HEK293T (cell line): ENCODE results near the gene NT5C3B.

ENCODE experiments used
- ARNT ChIP-seq: fragments of 450-650 bp; IDR thresholded peaks from 2 replicates; pipeline ENCODE4 v1.6.1; 2017; ENCODE audit warnings: mild to moderate bottlenecking
- BHLHE40 ChIP-seq: fragments of 450-650 bp; IDR thresholded peaks from 2 replicates; pipeline ENCODE4 v1.6.1; 2016; ENCODE audit warnings: mild to moderate bottlenecking, moderate library complexity, borderline replicate concordance
- CTBP1 ChIP-seq: fragments of 450-650 bp; IDR thresholded peaks from 2 replicates; pipeline ENCODE4 v1.6.1; 2016; ENCODE audit warnings: borderline replicate concordance
- ELF4 ChIP-seq: fragments of 450-650 bp; IDR thresholded peaks from 2 replicates; pipeline ENCODE4 v1.6.1; 2017; ENCODE audit warnings: antibody characterized with exemption
- FOXA1 ChIP-seq: fragments of 450-650 bp; IDR thresholded peaks from 2 replicates; pipeline ENCODE4 v1.6.1; 2016; ENCODE audit warnings: mild to moderate bottlenecking
- FOXK2 ChIP-seq: fragments of 450-650 bp; IDR thresholded peaks from 2 replicates; pipeline ENCODE4 v1.6.1; 2016; ENCODE audit warnings: mild to moderate bottlenecking
- LEF1 ChIP-seq: fragments of 450-650 bp; IDR thresholded peaks from 2 replicates; pipeline ENCODE4 v1.6.1; 2017; ENCODE audit warnings: mild to moderate bottlenecking, borderline replicate concordance
- SP1 ChIP-seq: fragments of 450-650 bp; IDR thresholded peaks from 2 replicates; pipeline ENCODE4 v1.6.1; 2017
- SUZ12 ChIP-seq: fragments of 450-650 bp; IDR thresholded peaks from 2 replicates; pipeline ENCODE4 v1.6.1; 2016; ENCODE audit warnings: mild to moderate bottlenecking
- TARDBP ChIP-seq: fragments of 450-650 bp; IDR thresholded peaks from 2 replicates; pipeline ENCODE4 v1.6.1; 2016

DNA sequence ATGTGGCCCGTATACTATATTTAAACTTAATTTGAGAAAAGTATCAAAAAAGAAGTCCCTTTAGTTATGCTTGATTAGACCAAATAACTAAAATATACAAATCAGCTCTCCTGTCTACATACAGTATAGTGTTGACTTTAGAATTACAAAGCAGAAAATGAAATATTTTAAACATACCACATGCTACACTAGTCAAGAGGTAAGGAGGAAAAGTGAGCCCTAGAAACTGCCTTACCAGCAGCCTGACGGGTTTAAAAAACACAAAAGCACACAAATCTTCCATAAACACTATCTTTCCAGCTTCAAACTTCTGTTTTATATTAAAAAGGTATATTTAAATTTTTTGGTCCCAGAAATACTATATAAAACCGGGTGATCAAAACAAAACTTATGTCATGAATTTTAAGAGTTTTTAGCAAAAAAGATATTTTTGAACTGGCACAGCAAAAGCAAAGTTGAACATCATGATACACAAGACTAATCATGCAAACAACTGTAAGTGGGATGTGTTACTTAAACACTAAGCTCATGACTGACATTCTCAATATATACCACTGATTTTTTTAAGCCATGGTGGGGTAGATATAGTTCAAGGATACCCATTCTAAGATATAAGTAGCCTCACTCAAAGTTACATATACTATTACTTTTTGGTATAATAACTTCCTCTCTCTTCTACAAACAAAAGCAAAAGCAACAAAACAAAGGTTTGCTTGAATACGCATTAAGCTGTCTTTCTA is 13.4 kb upstream of the NT5C3B start:
- TF ChIP-seq TARDBP (no peak), ELF4 (no peak), BHLHE40 (no peak), ARNT (no peak), LEF1 (no peak), FOXA1 (no peak), CTBP1 (no peak), SP1 (no peak), SUZ12 (no peak), FOXK2 (no peak)
